Large intestine (tissue), 3 donors: ENCODE measurements around the gene GRM5. TPM values are rescaled to one million over a fixed set of nuclear protein-coding genes. Genes with fewer than 3 reads are reported as not detected.
"Not testable (repeated sequence)": the region's sequence is repeated elsewhere in the genome, so short reads cannot be mapped to it uniquely, and the experiment has no call there.

Source experiments
- DNase-seq, 2 donors: peaks; one replicate each; pipeline versions ENCODE4 v3.0.0 to v3.0.0-alpha.2; 2013
- H3K27ac ChIP-seq: one replicate; pipeline ENCODE4 v1.5.1; 2013; ENCODE audit warnings: low read length
- H3K27me3 ChIP-seq: 2 replicates; pipeline ENCODE4 v1.6.1; 2013; ENCODE audit warnings: low read length; ENCODE audit not compliant: control insufficient read depth, insufficient read depth
- H3K36me3 ChIP-seq: 2 replicates; pipeline ENCODE4 v1.6.1; 2013; ENCODE audit warnings: low read length; ENCODE audit not compliant: control insufficient read depth, insufficient read depth
- H3K4me1 ChIP-seq: one replicate; pipeline ENCODE4 v1.6.1; 2013; ENCODE audit warnings: low read length; ENCODE audit not compliant: control insufficient read depth, insufficient read depth
- H3K4me3 ChIP-seq: one replicate; pipeline ENCODE4 v1.5.1; 2013; ENCODE audit warnings: low read length
- H3K9me3 ChIP-seq: one replicate; pipeline ENCODE4 v1.6.1; 2013; ENCODE audit warnings: mild to moderate bottlenecking, low read depth, low read length, moderate library complexity; ENCODE audit not compliant: control insufficient read depth
- WGBS: methylation state at CpG from one replicate; pipeline ENCODE4 v1.1.5; 2013; ENCODE audit warnings: low lambda C conversion rate; ENCODE audit not compliant: insufficient coverage; 5-methylcytosine and 5-hydroxymethylcytosine counted together
- polyA plus RNA-seq: library from polyadenylated mRNA; unstranded; fragments of 120-200 nt; gene quantifications from one replicate; pipeline ENCODE4 v1.2.1, GENCODE V29; 2013

Gene GRM5
- polyA plus RNA-seq, 1 donor: 0.06 TPM

- not testable (repeated sequence) for H3K27me3 ChIP-seq
Measured at GRCh38 chr11:88975441-88975840, 90.3 kb downstream of the GRM5 start.

DNA sequence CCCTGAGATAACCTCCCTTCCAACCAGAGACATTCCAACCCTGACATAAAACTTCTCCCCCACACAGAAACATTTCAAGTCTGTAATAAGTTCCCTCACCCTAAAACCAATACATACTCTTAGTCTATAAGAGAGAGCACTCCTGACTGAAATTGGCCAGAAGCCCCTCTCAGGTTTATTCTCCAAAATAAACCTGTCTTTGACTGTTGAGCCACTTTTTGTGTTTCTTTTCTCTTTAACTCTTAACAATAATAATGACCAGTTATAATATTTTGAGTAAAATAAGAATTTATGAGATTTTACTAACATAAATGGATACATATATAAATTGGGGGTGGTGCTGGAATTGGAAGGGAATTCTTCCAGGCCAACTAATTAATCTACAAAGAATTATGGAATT lies 93.6 kb downstream of the GRM5 start:
- no peak for DNase-seq
- Histone ChIP-seq H3K9me3 (no peaks in the 10 kb centered on the region), H3K4me1 (no peaks in the 10 kb centered on the region), H3K36me3 (no peaks in the 10 kb centered on the region), H3K4me3 (no peak overlapping the region), H3K27ac (no peak overlapping the region), H3K27me3 (no peaks in the 10 kb centered on the region)

More at GRCh38 chr11:88975441-88975840, 90.3 kb downstream of the GRM5 start:
- DNase-seq, H3K36me3 ChIP-seq, H3K4me1 ChIP-seq, H3K4me3 ChIP-seq, H3K9me3 ChIP-seq, H3K27ac ChIP-seq: not testable (repeated sequence)

- H3K27ac ChIP-seq, H3K27me3 ChIP-seq, H3K4me1 ChIP-seq, DNase-seq, H3K4me3 ChIP-seq, H3K36me3 ChIP-seq, H3K9me3 ChIP-seq: not testable (repeated sequence)
- WGBS: no CpG with 5 or more reads among the region's 2 CpGs
Measured at GRCh38 chr11:88961621-88962020, 104.2 kb downstream of the GRM5 start.

GRCh38 chr11:88959857-88960256 lies 105.9 kb downstream of the GRM5 start:
- H3K36me3 ChIP-seq, DNase-seq, H3K27me3 ChIP-seq, H3K27ac ChIP-seq, H3K4me1 ChIP-seq, H3K4me3 ChIP-seq, H3K9me3 ChIP-seq: not testable (repeated sequence)
- no CpG with 5 or more reads among the region's 3 CpGs for WGBS

GRCh38 chr11:88950975-88951374 lies 114.8 kb downstream of the GRM5 start:
- Histone ChIP-seq H3K9me3 (no peaks in the 10 kb centered on the region), H3K36me3 (no peaks in the 10 kb centered on the region), H3K4me1 (no peaks in the 10 kb centered on the region), H3K4me3 (no peak overlapping the region), H3K27me3 (no peaks in the 10 kb centered on the region), H3K27ac (no peak overlapping the region)
- no peak for DNase-seq

DNA sequence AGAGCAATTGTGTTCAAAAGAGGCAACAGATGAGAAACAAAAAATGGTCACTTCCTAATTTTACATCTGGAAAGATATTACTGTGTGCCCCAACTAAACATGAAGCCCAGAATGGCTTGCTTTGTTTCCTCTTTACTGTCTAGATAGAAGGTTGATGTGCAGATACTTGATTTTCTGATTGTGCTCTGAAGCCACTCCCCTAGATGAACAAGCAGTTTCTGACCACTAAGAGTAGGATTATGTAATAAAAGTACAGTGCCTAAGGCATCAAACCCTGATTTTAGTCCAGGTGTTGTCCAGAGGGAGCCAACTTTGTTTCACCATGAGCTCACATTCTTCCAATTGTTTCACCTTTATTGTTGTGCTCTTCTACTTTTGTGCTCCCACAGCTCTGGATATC lies 116.9 kb downstream of the GRM5 start:
- H3K4me1 ChIP-seq, H3K27me3 ChIP-seq, DNase-seq, H3K4me3 ChIP-seq, H3K27ac ChIP-seq, H3K9me3 ChIP-seq, H3K36me3 ChIP-seq: not testable (repeated sequence)

DNA sequence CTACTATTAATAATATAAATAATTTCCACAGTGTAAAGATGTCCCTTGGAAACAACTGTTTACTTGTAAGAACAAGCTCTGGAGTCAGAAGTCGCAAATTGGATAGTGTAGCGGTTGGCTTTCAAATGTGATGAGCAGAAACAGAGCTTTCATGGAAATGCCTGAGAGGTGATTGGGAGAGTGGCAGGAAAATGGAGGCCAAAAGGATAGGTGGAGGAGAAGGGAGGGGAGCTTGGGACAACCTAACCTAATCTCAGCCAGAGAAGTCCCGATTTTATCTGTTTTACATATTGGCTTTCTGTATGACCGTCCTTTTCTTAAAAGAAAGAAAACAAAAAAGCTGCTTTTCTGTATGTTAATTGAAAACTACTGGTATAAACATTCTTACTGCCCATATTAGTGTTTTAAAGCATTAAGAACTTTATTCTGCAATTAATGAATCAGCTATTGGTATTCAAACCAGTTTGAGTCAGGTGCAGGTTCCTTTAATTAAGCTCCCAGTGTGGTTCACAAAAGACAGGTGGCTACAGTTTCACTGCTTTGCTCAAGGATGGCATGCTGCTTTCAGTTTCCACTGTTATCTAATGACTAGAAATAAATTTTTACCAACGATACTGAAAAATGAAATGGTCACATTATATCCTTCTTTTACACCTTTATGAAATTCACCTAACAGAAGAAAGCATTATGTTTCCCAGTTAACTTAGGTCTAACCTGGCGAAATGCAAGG lies 117.8 kb downstream of the GRM5 start:
- not testable (repeated sequence) for H3K27me3 ChIP-seq, H3K9me3 ChIP-seq, DNase-seq, H3K4me3 ChIP-seq, H3K27ac ChIP-seq, H3K4me1 ChIP-seq, H3K36me3 ChIP-seq
- WGBS: 100% methylated on average over 3 of the region's 6 CpGs

DNA sequence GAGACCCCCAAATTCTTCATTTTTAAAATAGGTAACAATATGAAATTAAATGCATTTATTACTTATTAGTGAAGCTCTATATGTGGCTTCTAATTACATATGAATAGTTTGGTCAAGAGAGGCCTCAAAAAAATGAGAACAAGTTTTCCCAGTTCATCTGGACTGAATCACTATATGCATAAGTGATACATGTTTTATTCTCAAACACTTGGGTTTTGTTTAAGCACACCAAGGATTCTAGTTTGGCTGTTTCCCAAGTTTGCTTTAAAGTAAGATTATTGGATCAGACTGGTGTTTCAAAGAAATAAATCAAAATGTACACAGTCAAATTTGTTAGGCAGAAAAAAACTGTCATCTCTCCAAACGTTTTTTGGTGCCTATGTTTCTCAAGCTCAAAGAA lies 136.1 kb downstream of the GRM5 start:
- DNase-seq, H3K36me3 ChIP-seq, H3K4me1 ChIP-seq, H3K27me3 ChIP-seq, H3K27ac ChIP-seq, H3K4me3 ChIP-seq, H3K9me3 ChIP-seq: not testable (repeated sequence)
- no CpG with 5 or more reads among the region's 1 CpG for whole genome bisulfite sequencing

- no CpG with 5 or more reads among the region's 1 CpG for WGBS
- not testable (repeated sequence) for H3K27ac ChIP-seq, H3K4me3 ChIP-seq, H3K36me3 ChIP-seq, H3K9me3 ChIP-seq, H3K4me1 ChIP-seq, H3K27me3 ChIP-seq, DNase-seq
Measured at GRCh38 chr11:88917065-88917464, 148.7 kb downstream of the GRM5 start.

DNA sequence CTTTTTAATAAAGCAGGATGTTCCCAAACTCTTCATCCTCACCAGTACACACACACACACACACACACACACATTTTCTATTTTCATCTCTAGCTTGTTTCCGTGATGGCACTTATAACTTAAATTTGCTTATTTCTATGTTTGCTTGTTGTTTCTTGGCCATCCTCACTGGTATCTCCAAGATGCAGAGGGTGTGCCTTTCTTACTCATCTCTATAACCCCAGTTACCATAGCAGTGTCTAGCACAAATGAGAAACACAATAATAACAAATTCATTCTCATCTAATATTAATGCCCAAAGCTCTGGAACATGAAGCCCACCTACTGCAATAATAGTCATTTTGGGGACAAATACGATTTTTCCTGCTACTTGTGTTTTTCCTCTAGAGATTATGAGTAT lies 156.3 kb downstream of the GRM5 start:
- no peak for DNase-seq
- Histone ChIP-seq H3K27ac (no peak overlapping the region), H3K4me1 (no peaks in the 10 kb centered on the region), H3K27me3 (no peaks in the 10 kb centered on the region), H3K4me3 (no peak overlapping the region), H3K36me3 (no peaks in the 10 kb centered on the region), H3K9me3 (no peaks in the 10 kb centered on the region)
- WGBS: 90% methylated on average over 2 of the region's 2 CpGs

GRCh38 chr11:88901436-88901835 lies 164.3 kb downstream of the GRM5 start:
- not testable (repeated sequence) for H3K4me1 ChIP-seq, DNase-seq, H3K27ac ChIP-seq, H3K27me3 ChIP-seq, H3K4me3 ChIP-seq, H3K36me3 ChIP-seq, H3K9me3 ChIP-seq
- no CpG with 5 or more reads among the region's 2 CpGs for WGBS
